Peyer's patch (tissue), 4 donors: ENCODE data around the gene OR51Q1. TPM values are rescaled to one million over a fixed set of nuclear protein-coding genes. Genes with fewer than 3 reads are reported as not detected.

Experiments used
- DNase-seq, 3 donors: peaks; one replicate each; pipeline ENCODE4 v3.0.0-alpha.2; 2017 to 2019
- H3K27ac ChIP-seq, 4 donors: fragments of 200-600 bp; sonication (generic); one replicate each; pipeline ENCODE4 v1.5.1; 2016 to 2019
- H3K27me3 ChIP-seq, 2 donors: fragments of 200-600 bp; sonication (generic); one replicate each; pipeline ENCODE4 v1.5.1; 2019
- H3K36me3 ChIP-seq, 3 donors: fragments of 200-600 bp; sonication (generic); one replicate each; pipeline ENCODE4 v1.5.1; 2016 to 2019
- H3K4me1 ChIP-seq, 4 donors: fragments of 200-600 bp; sonication (generic); one replicate each; pipeline ENCODE4 v1.5.1; 2016 to 2019
- H3K4me3 ChIP-seq, 4 donors: fragments of 200-600 bp; sonication (generic); 1 replicate in 3 of 4; 2 replicates in 1 of 4; pipeline ENCODE4 v1.5.1; 2016 to 2019; ENCODE audit warnings: mild to moderate bottlenecking in 1 of 4
- H3K9me3 ChIP-seq, 4 donors: fragments of 200-600 bp; sonication (generic); one replicate each; pipeline ENCODE4 v1.5.1; 2016 to 2019; ENCODE audit warnings: mild to moderate bottlenecking in 1 of 4
- POLR2A ChIP-seq, 2 donors: fragments of 450-650 bp; IDR thresholded peaks; one replicate each; pipeline ENCODE4 v1.5.1; 2017; ENCODE audit warnings: antibody characterized with exemption in 2 of 2, mild to moderate bottlenecking in 2 of 2, moderate library complexity in 2 of 2
- total RNA-seq, 4 donors: library from RNA; depleted of rRNA; stranded (reverse); fragments of >200 nt; gene quantifications; one replicate each; pipeline ENCODE4 v1.1.0, GENCODE V29; 2016
- TF ChIP-seq, protein P1 (sequence below), 6 experiments: fragments of 450-650 bp in 4 of 6; fragments of 200-600 bp in 2 of 6; sonication (generic) in 1 of 6; IDR thresholded peaks; one replicate each; pipeline ENCODE4 v1.5.1; 2017 to 2019; ENCODE audit warnings: antibody characterized with exemption in 6 of 6, mild to moderate bottlenecking in 3 of 6, moderate library complexity in 1 of 6

The OR51Q1 gene
- total RNA-seq, 4 donors from 2014 or later, result not detected

DNA sequence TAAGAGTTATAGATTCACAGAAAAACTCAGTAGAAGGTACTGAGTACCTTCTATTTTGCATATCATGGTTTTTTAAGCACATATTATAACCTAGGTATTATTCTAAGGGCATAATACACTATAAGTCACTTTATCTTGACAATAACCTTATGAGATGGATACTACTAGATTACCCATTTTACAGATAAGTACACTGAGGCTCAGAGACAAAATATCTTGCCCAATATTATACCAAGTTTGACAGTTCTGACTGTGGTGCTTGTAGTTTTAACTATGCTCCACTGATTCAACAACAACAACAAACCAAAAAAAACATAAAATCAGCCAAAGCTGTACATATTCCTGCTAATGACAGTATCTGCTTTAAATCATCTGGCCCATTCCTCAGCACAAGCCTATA is 27.8 kb upstream of the OR51Q1 start:
- no peaks in the 10 kb centered on the region for H3K27me3 ChIP-seq
- no peaks in the 10 kb centered on the region for H3K9me3 ChIP-seq
- no peak for DNase-seq
- H3K36me3 ChIP-seq, result no peaks in the 10 kb centered on the region
- no peaks in the 10 kb centered on the region for H3K4me1 ChIP-seq
- no peak overlapping the region for H3K4me3 ChIP-seq
- TF ChIP-seq POLR2A (IDR thresholded peaks at IDR 0.05), result no peak
- no peak overlapping the region for H3K27ac ChIP-seq

DNA sequence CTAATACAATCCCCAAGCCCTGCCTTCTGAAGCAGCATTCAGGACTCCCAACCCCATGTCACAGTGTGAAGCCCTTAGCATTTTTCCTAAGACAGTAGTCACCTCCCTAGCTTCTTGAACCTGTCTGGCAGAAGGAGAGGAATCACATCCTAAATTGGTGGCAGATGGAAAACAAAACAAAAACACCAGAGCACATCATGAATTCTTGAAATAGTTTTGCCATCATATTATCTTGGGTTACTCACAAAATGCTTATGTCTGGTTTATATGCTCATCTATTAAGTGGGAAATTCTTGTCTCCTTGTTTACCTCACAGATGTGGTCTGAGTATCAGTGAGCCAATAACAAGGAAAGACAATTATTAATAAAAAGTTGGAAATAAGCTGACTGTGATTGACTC is 23.0 kb upstream of the OR51Q1 start:
- no peak overlapping the region for H3K4me3 ChIP-seq
- TF ChIP-seq POLR2A (IDR thresholded peaks at IDR 0.05), result no peak
- no peaks in the 10 kb centered on the region for H3K36me3 ChIP-seq
- no peaks in the 10 kb centered on the region for H3K27me3 ChIP-seq
- H3K4me1 ChIP-seq, result no peaks in the 10 kb centered on the region
- DNase-seq, result no peak
- H3K27ac ChIP-seq, result no peak overlapping the region
- H3K9me3 ChIP-seq, result no peaks in the 10 kb centered on the region

DNA sequence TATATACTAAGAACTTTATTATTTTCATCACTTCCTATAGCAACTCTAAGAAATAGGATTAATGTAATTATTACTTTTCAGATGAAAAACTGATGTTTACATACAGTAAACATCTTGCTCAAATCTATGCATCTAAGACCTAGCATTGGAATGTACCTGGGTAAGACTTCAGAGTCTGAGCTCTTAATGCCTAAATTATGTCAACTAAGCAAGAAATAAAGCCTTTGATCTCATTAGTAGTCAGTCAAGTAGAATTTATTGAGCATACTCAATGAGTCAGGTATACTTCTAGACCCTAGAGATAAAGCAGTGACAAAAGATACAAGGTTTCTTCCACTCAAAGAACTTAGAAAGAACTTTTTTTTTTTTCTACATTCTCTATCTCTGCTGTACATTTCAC is 16.7 kb upstream of the OR51Q1 start:
- no peaks in the 10 kb centered on the region for H3K4me1 ChIP-seq
- H3K9me3 ChIP-seq, result no peaks in the 10 kb centered on the region
- H3K36me3 ChIP-seq, result no peaks in the 10 kb centered on the region
- H3K27ac ChIP-seq, result no peak overlapping the region
- TF ChIP-seq, protein P1, sequence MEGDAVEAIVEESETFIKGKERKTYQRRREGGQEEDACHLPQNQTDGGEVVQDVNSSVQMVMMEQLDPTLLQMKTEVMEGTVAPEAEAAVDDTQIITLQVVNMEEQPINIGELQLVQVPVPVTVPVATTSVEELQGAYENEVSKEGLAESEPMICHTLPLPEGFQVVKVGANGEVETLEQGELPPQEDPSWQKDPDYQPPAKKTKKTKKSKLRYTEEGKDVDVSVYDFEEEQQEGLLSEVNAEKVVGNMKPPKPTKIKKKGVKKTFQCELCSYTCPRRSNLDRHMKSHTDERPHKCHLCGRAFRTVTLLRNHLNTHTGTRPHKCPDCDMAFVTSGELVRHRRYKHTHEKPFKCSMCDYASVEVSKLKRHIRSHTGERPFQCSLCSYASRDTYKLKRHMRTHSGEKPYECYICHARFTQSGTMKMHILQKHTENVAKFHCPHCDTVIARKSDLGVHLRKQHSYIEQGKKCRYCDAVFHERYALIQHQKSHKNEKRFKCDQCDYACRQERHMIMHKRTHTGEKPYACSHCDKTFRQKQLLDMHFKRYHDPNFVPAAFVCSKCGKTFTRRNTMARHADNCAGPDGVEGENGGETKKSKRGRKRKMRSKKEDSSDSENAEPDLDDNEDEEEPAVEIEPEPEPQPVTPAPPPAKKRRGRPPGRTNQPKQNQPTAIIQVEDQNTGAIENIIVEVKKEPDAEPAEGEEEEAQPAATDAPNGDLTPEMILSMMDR (IDR thresholded peaks at IDR 0.05), result no peak
- TF ChIP-seq POLR2A (IDR thresholded peaks at IDR 0.05), result no peak
- H3K27me3 ChIP-seq, result no peaks in the 10 kb centered on the region
- H3K4me3 ChIP-seq, result no peak overlapping the region
- no peak for DNase-seq

DNA sequence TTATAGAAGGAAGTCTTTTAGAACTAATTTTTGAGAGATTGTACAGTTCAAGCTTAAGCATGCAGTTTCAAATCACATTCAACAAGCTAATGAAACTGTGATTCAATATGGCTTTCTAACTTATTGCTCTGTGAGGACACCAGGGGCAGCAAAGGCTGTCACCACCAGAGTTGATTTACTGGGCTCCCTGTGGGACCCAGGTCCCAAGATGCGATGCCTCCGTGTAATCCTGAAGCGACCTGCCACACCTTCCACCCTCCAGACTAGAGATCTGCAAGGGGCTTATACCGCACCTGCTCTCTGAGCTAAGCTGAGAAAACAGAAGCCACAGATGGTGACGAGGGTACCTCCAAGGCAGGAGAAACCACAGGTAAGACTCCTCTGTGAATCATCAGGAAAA is 918 bp upstream of the OR51Q1 start:
- H3K9me3 ChIP-seq, result no peaks in the 10 kb centered on the region
- no peak overlapping the region for H3K4me3 ChIP-seq
- H3K27me3 ChIP-seq, result no peaks in the 10 kb centered on the region
- no peak overlapping the region for H3K27ac ChIP-seq
- H3K36me3 ChIP-seq, result no peaks in the 10 kb centered on the region
- no peak for DNase-seq
- no peaks in the 10 kb centered on the region for H3K4me1 ChIP-seq
- no peak for TF ChIP-seq POLR2A (IDR thresholded peaks at IDR 0.05)

DNA sequence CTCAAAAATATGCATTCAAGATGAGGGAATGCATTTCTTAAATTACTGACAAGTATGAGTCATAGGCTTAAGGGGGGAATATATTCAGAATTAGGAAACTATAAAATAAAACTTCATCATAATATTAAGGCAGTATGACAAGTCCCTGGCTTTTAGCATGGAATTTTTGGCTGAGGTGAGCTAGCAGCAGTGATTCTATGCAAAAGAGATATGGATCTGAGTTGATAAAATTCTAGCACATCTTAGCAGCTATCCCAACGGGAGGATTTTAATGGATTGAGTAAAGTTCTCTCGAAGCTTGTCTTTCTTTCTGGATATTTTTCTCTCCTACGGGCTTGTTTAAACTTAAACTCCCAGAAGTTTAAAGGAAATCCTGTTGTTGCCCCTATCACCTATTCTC is 1.2 kb downstream of the OR51Q1 start:
- Histone ChIP-seq H3K36me3 (no peaks in the 10 kb centered on the region), H3K9me3 (no peaks in the 10 kb centered on the region), H3K27me3 (no peaks in the 10 kb centered on the region), H3K27ac (no peak overlapping the region), H3K4me1 (no peaks in the 10 kb centered on the region), H3K4me3 (no peak overlapping the region)
- no peak for TF ChIP-seq POLR2A (IDR thresholded peaks at IDR 0.05)
- TF ChIP-seq, protein P1 (IDR thresholded peaks at IDR 0.05), result no peak
- DNase-seq, result no peak

DNA sequence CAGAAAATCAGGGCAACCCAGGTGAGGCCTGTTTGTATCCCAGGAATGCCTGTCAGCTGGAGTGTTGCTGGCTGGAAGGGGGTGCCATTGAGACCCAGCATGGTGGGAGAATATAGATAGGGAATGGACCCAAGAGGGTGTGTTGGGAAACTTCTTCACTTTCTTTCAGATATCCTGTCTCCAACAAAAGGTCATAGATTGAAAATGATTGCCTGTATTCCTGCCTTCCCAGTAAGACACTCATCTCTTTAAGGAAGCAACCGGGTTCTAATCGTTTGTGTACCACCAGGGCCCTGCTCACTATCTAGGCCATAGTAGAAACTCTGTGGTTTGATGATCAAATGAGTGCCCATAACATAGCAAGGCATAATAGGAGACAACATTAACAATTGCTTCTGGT is 19.5 kb downstream of the OR51Q1 start, which contains the start of gene OR51I1:
TSS of gene OR51I1 (minus strand) at position 101 of the 400 bp plus-strand sequence. CDS start at position 101, 0 bp downstream.
- Histone ChIP-seq H3K36me3 (no peaks in the 10 kb centered on the region), H3K27ac (no peak within 1 kb of the TSS), H3K4me1 (no peaks in the 10 kb centered on the region), H3K4me3 (no peak within 1 kb of the TSS), H3K9me3 (no peaks in the 10 kb centered on the region), H3K27me3 (no peaks in the 10 kb centered on the region)
- DNase-seq, result no peak
- no peak for TF ChIP-seq POLR2A (IDR thresholded peaks at IDR 0.05)
- TF ChIP-seq, protein P1 (IDR thresholded peaks at IDR 0.05), result no peak

DNA sequence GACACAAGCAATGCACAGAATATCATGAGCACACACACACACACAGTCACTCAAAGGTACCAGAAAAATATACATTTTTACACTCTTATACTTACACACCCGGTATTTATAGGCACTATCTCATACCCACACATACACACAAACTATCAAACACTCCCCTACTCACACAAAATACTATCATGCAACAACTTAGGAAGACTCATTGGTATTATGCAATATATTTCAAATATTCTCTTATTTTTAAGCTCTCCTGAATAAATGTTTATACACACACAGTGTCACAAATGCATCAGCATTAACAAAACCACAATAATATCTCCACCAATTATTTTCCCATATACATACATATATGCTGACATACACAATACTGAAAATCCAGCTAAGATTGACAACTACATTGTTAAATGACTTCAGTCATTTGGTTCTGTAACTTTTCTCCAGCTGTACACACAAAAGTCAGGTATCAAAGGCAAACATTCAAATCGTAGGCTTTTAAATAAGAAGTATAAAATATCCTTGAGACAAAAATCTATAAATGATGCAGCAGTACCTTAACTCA is 22.0 kb downstream of the OR51Q1 start:
- no peak overlapping the region for H3K4me3 ChIP-seq
- TF ChIP-seq POLR2A (IDR thresholded peaks at IDR 0.05), result no peak
- TF ChIP-seq, protein P1 (IDR thresholded peaks at IDR 0.05), result no peak

More for the DNA sequence above, 22.0 kb downstream of the OR51Q1 start:
- Histone ChIP-seq H3K4me1 (no peaks in the 10 kb centered on the region), H3K9me3 (no peaks in the 10 kb centered on the region), H3K36me3 (no peaks in the 10 kb centered on the region), H3K27ac (no peak overlapping the region), H3K27me3 (no peaks in the 10 kb centered on the region)
- no peak for DNase-seq
